KOPT-K1 (cell line): ENCODE results near the gene BMPR2.
"Not testable (repeated sequence)": the region's sequence is repeated elsewhere in the genome, so short reads cannot be mapped to it uniquely, and the experiment has no call there.

Experiments used
- H3K27ac ChIP-seq: fragments of 200-600 bp; sonication (generic); 2 replicates; pipeline ENCODE4 v1.5.1; 2016; ENCODE audit warnings: antibody characterized with exemption, mild to moderate bottlenecking, low read depth, low read length; ENCODE audit not compliant: poor library complexity, severe bottlenecking
- H3K36me3 ChIP-seq: fragments of 200-600 bp; sonication (generic); 2 replicates; pipeline ENCODE4 v1.5.1; 2017; ENCODE audit warnings: antibody characterized with exemption, mild to moderate bottlenecking, low read length, moderate library complexity; ENCODE audit not compliant: insufficient read depth
- H3K9me3 ChIP-seq: fragments of 200-600 bp; sonication (generic); 2 replicates; pipeline ENCODE4 v1.5.1; 2017; ENCODE audit warnings: antibody characterized with exemption, low read length, mild to moderate bottlenecking; ENCODE audit not compliant: insufficient read depth, poor library complexity, severe bottlenecking

The BMPR2 gene

GRCh38 chr2:202566286-202566685, 190.2 kb downstream of the BMPR2 start:
- Histone ChIP-seq H3K9me3 (no peaks in the 10 kb centered on the region), H3K36me3 (no peaks in the 10 kb centered on the region), H3K27ac (no peak overlapping the region)

GRCh38 chr2:202574541-202574940, 198.4 kb downstream of the BMPR2 start:
- H3K36me3 ChIP-seq = no peaks in the 10 kb centered on the region
- H3K9me3 ChIP-seq = no peaks in the 10 kb centered on the region
- no peak overlapping the region for H3K27ac ChIP-seq

GRCh38 chr2:202575194-202575593, 199.1 kb downstream of the BMPR2 start:
- H3K36me3 ChIP-seq, H3K27ac ChIP-seq, H3K9me3 ChIP-seq: not testable (repeated sequence)

- H3K27ac ChIP-seq = no peak overlapping the region
- H3K36me3 ChIP-seq = no peaks in the 10 kb centered on the region
- no peaks in the 10 kb centered on the region for H3K9me3 ChIP-seq
Measured at GRCh38 chr2:202577250-202578183, 201.4 kb downstream of the BMPR2 start.

GRCh38 chr2:202582846-202583245, 206.7 kb downstream of the BMPR2 start:
- not testable (repeated sequence) for H3K9me3 ChIP-seq, H3K36me3 ChIP-seq, H3K27ac ChIP-seq

- Histone ChIP-seq H3K9me3 (no peaks in the 10 kb centered on the region), H3K36me3 (no peaks in the 10 kb centered on the region), H3K27ac (no peak overlapping the region)
Measured at GRCh38 chr2:202583709-202584219, 207.6 kb downstream of the BMPR2 start.

- no peaks in the 10 kb centered on the region for H3K9me3 ChIP-seq
- no peaks in the 10 kb centered on the region for H3K36me3 ChIP-seq
- H3K27ac ChIP-seq = no peak overlapping the region
Measured at GRCh38 chr2:202588647-202589581, 212.8 kb downstream of the BMPR2 start.

- H3K27ac ChIP-seq = no peak overlapping the region
- no peaks in the 10 kb centered on the region for H3K36me3 ChIP-seq
- no peaks in the 10 kb centered on the region for H3K9me3 ChIP-seq
Measured at GRCh38 chr2:202589582-202589949, 213.4 kb downstream of the BMPR2 start.

- H3K9me3 ChIP-seq = no peaks in the 10 kb centered on the region
Measured at GRCh38 chr2:202592566-202592965, 216.4 kb downstream of the BMPR2 start.

GRCh38 chr2:202599105-202599504, 223.0 kb downstream of the BMPR2 start:
- H3K27ac ChIP-seq = no peak overlapping the region
- no peaks in the 10 kb centered on the region for H3K9me3 ChIP-seq
- H3K36me3 ChIP-seq = no peaks in the 10 kb centered on the region

More at GRCh38 chr2:202592566-202592965, 216.4 kb downstream of the BMPR2 start:
- H3K36me3 ChIP-seq = no peaks in the 10 kb centered on the region
- no peak overlapping the region for H3K27ac ChIP-seq

GRCh38 chr2:202599911-202600310, 223.8 kb downstream of the BMPR2 start:
- H3K36me3 ChIP-seq = no peaks in the 10 kb centered on the region
- H3K27ac ChIP-seq = no peak overlapping the region
- H3K9me3 ChIP-seq = no peaks in the 10 kb centered on the region

GRCh38 chr2:202604699-202605098, 228.6 kb downstream of the BMPR2 start:
- no peak overlapping the region for H3K27ac ChIP-seq
- no peaks in the 10 kb centered on the region for H3K9me3 ChIP-seq
- no peaks in the 10 kb centered on the region for H3K36me3 ChIP-seq

GRCh38 chr2:202605174-202605573, 229.0 kb downstream of the BMPR2 start:
- no peaks in the 10 kb centered on the region for H3K9me3 ChIP-seq
- no peaks in the 10 kb centered on the region for H3K36me3 ChIP-seq
- H3K27ac ChIP-seq = no peak overlapping the region

GRCh38 chr2:202608142-202608852, 232.2 kb downstream of the BMPR2 start:
- no peak overlapping the region for H3K27ac ChIP-seq
- H3K9me3 ChIP-seq = no peaks in the 10 kb centered on the region
- no peaks in the 10 kb centered on the region for H3K36me3 ChIP-seq
